Measurements from ENCODE around the gene NFKBIB.
"Not testable (repeated sequence)": the region's sequence is repeated elsewhere in the genome, so short reads cannot be mapped to it uniquely, and the experiment has no call there.

Gene NFKBIB

DNA sequence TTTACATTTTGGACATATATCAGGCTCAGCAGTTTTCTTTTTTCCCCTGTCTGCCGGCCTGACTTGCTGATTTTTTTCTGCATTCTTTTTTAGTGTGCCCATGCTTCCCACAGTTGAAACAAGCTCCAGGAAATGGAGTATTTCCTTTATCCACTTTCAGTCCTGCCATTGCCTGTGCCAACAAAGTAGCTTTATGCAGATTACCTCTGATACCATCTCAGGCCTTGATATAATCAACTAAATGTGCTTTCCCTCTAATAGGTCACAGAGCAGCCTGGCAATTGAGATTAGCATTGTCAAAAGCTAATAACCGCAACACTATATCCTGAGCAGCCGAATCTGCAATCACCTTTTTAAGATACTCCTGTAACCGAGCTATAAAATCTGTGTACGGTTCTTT lies 40.2 kb downstream of the NFKBIB start:
- no peak overlapping the region for H3K27ac ChIP-seq

GRCh38 chr19:38941466-38941865 lies 41.7 kb downstream of the NFKBIB start:
- H3K27ac ChIP-seq, result not testable (repeated sequence)

More for the DNA sequence above, 40.2 kb downstream of the NFKBIB start:
- TF ChIP-seq ZFX (IDR thresholded peaks at IDR 0.05) (no peak), CTCF (conservative IDR thresholded peaks at IDR 0.05) (no peak)

GRCh38 chr19:38941979-38942378 lies 42.2 kb downstream of the NFKBIB start:
- H3K27ac ChIP-seq, result no peak overlapping the region
- TF ChIP-seq ZFX (IDR thresholded peaks at IDR 0.05) (no peak), CTCF (conservative IDR thresholded peaks at IDR 0.05) (no peak)

DNA sequence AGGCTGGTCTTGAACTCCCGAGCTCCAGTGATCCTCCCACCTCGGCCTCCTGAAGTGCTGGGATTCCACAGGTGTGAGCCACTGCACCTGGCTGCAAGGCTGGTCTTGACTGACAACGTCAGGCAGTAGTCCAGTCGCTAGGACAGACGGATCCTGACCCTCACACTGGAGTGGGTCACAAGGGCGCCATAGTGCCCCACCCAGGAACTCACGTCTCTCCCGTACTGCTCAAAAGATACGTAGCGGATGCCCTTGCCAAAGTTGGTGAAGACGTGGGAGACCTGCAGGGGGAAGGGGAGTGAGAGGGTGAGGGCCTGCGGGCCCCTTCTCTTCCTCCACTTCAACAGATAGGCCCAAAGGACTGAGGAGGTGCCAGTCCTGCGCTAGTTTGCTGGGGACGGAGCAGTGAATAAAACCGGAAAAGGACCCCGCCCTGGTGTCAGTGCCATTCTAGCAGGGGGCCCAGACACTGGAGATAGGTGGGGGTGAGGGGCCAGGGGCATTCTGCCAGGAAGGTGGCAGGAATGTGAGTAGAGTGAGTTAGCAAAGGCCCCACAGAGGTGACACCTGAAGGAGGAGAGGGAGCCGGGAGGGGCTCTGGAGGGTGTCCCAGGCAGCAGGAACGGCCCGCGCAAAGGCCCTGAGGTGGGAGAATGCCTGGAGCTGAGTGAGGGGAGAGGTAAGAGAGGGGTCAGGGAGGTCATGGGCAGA lies 42.9 kb downstream of the NFKBIB start:
- no peak overlapping the region for H3K27ac ChIP-seq
- TF ChIP-seq CTCF (conservative IDR thresholded peaks at IDR 0.05), result no peak
- no peak for TF ChIP-seq ZFX (IDR thresholded peaks at IDR 0.05)

GRCh38 chr19:38944981-38945506 lies 45.3 kb downstream of the NFKBIB start:
- no peak for TF ChIP-seq ZFX (IDR thresholded peaks at IDR 0.05)
- no peak for TF ChIP-seq CTCF (conservative IDR thresholded peaks at IDR 0.05)
- no peak overlapping the region for H3K27ac ChIP-seq

GRCh38 chr19:38945562-38946228 lies 45.9 kb downstream of the NFKBIB start:
- no peak overlapping the region for H3K27ac ChIP-seq
- TF ChIP-seq CTCF (conservative IDR thresholded peaks at IDR 0.05), result no peak
- TF ChIP-seq ZFX (IDR thresholded peaks at IDR 0.05), result no peak

DNA sequence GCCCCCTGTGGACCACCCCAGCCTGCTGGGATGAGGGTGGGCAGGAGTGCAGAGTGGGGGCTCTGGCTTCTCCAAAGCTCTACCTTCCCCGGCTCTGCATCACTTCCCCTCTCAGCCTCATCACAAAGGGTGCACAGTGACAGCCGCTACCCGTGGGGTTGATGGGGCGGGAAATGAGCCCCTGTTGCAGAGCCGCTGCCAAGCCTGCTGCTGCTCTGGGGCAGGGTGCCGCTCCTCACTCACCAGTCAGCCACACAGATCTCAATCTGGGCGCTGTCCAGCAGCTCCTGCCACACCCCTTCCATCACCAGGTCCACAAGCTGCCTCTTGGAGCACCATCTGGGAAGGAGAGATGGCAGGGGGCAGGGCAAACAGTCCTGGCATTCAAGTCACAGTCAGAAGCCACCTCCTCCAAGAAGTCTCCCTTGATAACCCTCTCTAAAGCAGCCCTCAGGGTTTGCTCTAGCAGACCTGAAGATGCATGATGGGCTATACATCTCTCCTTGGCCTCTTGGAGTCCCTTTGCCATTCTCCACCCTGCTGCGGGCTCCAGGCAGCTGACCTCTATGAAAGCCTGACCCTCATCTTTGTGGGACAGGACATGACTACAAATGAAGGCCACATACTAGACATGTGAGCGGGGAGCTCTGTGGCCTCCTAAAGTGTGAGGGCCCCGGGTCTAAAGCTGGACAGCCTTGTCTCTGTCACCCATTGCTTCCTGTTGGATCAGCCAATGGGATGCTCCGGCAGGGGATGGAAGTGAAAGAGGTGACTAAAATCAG lies 46.7 kb downstream of the NFKBIB start:
- TF ChIP-seq CTCF (conservative IDR thresholded peaks at IDR 0.05) (no peak), ZFX (IDR thresholded peaks at IDR 0.05) (no peak)
- no peak overlapping the region for H3K27ac ChIP-seq

Data from C4-2B (cell line).